Right cardiac atrium (tissue), 5 donors: ENCODE measurements around the gene MROH8. TPM values are rescaled to one million over a fixed set of nuclear protein-coding genes. Genes with fewer than 3 reads are reported as not detected.
"Not testable (repeated sequence)": the region's sequence is repeated elsewhere in the genome, so short reads cannot be mapped to it uniquely, and the experiment has no call there.

Source experiments
- ATAC-seq, 2 donors: fragments of 200-7000 bp; cut with Tn5 transposase; one replicate each; pipeline versions ENCODE4 v1.8.0 to v1.9.1; 2020; ENCODE audit warnings: moderate library complexity in 2 of 2, mild to moderate bottlenecking in 1 of 2
- DNase-seq, 3 donors: peaks; one replicate each; pipeline ENCODE4 v3.0.0-alpha.2; 2020
- H3K27ac ChIP-seq: one replicate; pipeline ENCODE4 v1.5.1; 2013; ENCODE audit warnings: mild to moderate bottlenecking, low read length, control low read depth, moderate library complexity
- H3K27me3 ChIP-seq: one replicate; pipeline ENCODE4 v1.6.1; 2013; ENCODE audit not compliant: control insufficient read depth, insufficient read depth
- H3K4me1 ChIP-seq: one replicate; pipeline ENCODE4 v1.6.1; 2013; ENCODE audit warnings: low read length; ENCODE audit not compliant: control insufficient read depth, insufficient read depth
- H3K4me3 ChIP-seq: one replicate; pipeline ENCODE4 v1.5.1; 2013; ENCODE audit warnings: low read length, control low read depth
- H3K9me3 ChIP-seq: one replicate; pipeline ENCODE4 v1.6.1; 2013; ENCODE audit warnings: low read length; ENCODE audit not compliant: control insufficient read depth
- WGBS: extraction: QIAGEN DNeasy Blood & Tissue Kit; methylation state at CpG from one replicate; pipeline ENCODE4 v1.1.7; 2013; 5-methylcytosine and 5-hydroxymethylcytosine counted together
- intact Hi-C, 4 donors: fragments of 100-400 bp; cut with DNase I; formaldehyde crosslinking; loops; one replicate each; pipeline versions ENCODE4 v1.11.0 to v1.14.0; 2022 to 2023
- polyA plus RNA-seq: library from polyadenylated mRNA; stranded (reverse); fragments of 200-250 nt; gene quantifications from one replicate; pipeline ENCODE4 v1.2.3, GENCODE V29; 2013
- total RNA-seq, 4 donors: library from RNA; stranded (reverse); fragmentation: NEBNext Ultra II Directional; extraction: Animal tissue kit (Norgen Biotek cat#: 25700); gene quantifications; one replicate each; pipeline ENCODE4 v1.2.1, GENCODE V29; 2021
- donor health status: healthy with polysubstance abuse.
- donor health status: DM: no; HTN: yes; CAD: no.
- donor health status: DM: no; HTN: no; CAD: no.
- donor health status: DM: no; HTN: yes; CAD: no; lungs with severe emphysema.
- donor health status: DM: yes; HTN: yes; CAD: no.

Gene MROH8
- total and polyA plus RNA-seq, 5 donors: 3.8 to 8.4 (median 6.3) TPM

DNA sequence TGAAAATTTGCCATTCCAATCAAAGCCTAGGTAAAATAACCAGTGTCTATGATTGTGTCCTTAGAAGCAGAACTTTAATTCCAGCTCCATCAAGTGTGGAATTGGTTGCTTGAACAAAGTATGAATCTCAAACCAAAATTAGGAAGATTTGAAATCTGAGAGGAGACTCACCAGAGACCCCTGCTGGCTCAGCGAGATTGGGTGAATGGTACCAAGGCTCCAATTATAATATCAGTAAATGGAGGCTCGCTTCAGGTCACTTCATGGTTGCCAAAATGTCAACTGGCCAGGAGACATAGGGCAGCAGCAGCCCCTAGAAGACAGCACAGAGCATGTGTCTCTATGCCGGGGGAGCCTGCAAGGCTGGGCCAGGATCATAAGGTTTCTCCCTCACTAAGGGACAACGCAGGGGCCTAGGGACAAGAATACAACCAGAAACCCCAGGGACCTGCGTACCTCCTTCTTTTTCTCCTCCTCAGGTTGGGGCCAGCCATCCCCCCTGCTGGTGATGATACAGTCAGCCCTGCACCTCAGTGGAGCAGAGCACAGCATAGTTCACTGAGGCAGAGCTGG is 97.5 kb downstream of the MROH8 start:
- peak in 1 of 3 donors; percentile 62 for DNase-seq
- intact Hi-C loops: no loop called here
- Histone ChIP-seq H3K4me1 (no peaks in the 10 kb centered on the region), H3K27me3 (no peaks in the 10 kb centered on the region), H3K9me3 (no peaks in the 10 kb centered on the region), H3K4me3 (no peak overlapping the region), H3K27ac (no peak overlapping the region)
- WGBS: 85% methylated on average over 5 of the region's 5 CpGs
- no peak for ATAC-seq

GRCh38 chr20:37077009-37077408 is 102.3 kb downstream of the MROH8 start:
- ATAC-seq (no peak), DNase-seq (no peak)
- Histone ChIP-seq H3K4me1 (no peaks in the 10 kb centered on the region), H3K27me3 (no peaks in the 10 kb centered on the region), H3K27ac (no peak overlapping the region), H3K4me3 (no peak overlapping the region), H3K9me3 (no peaks in the 10 kb centered on the region)
- 98% methylated on average over 8 of the region's 8 CpGs for WGBS
- intact Hi-C loops: no loop called here

DNA sequence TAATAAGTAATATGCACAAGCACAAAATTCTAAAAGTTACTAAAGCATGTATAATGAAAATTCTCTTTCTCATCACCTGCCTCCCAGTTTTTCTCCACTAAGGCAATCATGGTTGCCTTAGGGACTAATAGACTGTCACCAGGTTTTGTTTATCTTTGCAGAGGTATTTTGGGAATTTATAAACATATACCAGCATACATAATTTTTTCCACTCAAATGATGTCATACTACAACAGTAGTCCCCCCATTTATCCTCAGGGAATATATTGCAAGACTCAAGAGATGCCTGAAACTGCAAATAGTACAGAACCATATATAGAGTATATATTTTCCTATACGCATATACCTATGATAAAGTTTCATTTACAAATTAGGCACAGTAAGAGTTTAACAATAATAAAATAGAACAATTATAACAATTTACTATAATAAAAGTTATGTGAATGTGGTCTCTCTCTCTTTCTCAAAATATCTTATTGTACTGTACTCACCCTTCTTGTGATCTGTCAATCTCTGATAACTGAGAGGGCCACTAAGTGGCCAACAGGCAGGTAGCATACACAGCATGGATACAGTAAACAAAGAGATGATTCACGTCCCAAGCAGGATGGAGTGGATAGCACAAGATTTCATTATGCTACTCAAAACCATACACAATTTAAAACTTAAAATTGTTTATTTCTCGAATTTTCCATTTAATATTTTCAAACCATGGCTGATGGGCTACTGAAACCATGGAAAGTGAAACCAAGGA is 103.2 kb downstream of the MROH8 start:
- H3K4me1 ChIP-seq: no peaks in the 10 kb centered on the region
- WGBS: 89% methylated on average over 3 of the region's 3 CpGs

GRCh38 chr20:37072293-37073196 is 106.8 kb downstream of the MROH8 start:
- Histone ChIP-seq H3K4me1 (no peaks in the 10 kb centered on the region), H3K9me3 (no peaks in the 10 kb centered on the region), H3K27me3 (no peaks in the 10 kb centered on the region), H3K27ac (no peak overlapping the region), H3K4me3 (no peak overlapping the region)
- WGBS: 90% methylated on average over 17 of the region's 17 CpGs
- ATAC-seq (no peak), DNase-seq (no peak)
- intact Hi-C loops: no loop called here

More for the DNA sequence above, 103.2 kb downstream of the MROH8 start:
- intact Hi-C loops: no loop called here
- no peak for DNase-seq
- Histone ChIP-seq H3K9me3 (no peaks in the 10 kb centered on the region), H3K4me3 (no peak overlapping the region), H3K27me3 (no peaks in the 10 kb centered on the region), H3K27ac (no peak overlapping the region)
- ATAC-seq: no peak

DNA sequence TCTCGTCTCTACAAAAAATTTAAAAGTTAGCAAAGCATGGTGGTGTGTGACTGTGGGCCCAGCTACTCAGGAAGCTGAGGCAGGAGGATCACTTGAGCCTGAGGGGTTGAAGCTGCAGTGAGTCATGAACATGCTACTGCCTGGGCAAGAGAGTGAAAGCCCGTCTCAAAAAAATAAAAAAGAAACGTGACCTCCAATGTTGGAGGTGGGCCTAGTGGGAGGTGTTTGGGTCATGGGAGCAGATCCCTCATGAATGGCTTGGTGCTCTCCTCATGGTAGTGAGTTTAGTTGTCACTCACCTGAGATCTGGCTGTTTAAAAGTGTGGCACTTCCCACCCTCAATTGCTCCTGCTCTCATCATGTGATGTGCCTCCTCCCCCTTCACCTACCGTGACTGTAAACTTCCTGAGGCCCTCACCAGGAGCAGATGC is 107.9 kb downstream of the MROH8 start:
- Histone ChIP-seq H3K27ac (no peak overlapping the region), H3K4me1 (no peaks in the 10 kb centered on the region), H3K27me3 (no peaks in the 10 kb centered on the region), H3K9me3 (no peaks in the 10 kb centered on the region), H3K4me3 (no peak overlapping the region)
- no peak for DNase-seq
- 87% methylated on average over 4 of the region's 4 CpGs for WGBS
- intact Hi-C loops: no loop called here
- ATAC-seq: no peak

- DNase-seq, ATAC-seq, intact Hi-C loops: not testable (repeated sequence)
Measured at GRCh38 chr20:37069563-37069962, 109.8 kb downstream of the MROH8 start.

GRCh38 chr20:37066168-37066567 is 113.2 kb downstream of the MROH8 start:
- DNase-seq: no peak
- no peaks in the 10 kb centered on the region for H3K27me3 ChIP-seq
- ATAC-seq: no peak
- no peaks in the 10 kb centered on the region for H3K4me1 ChIP-seq
- no peaks in the 10 kb centered on the region for H3K9me3 ChIP-seq
- no peak overlapping the region for H3K4me3 ChIP-seq
- WGBS: 88% methylated on average over 2 of the region's 2 CpGs
- intact Hi-C loops: no loop called here
- no peak overlapping the region for H3K27ac ChIP-seq

More at GRCh38 chr20:37069563-37069962, 109.8 kb downstream of the MROH8 start:
- not testable (repeated sequence) for H3K9me3 ChIP-seq, H3K4me1 ChIP-seq, H3K27ac ChIP-seq, H3K27me3 ChIP-seq, H3K4me3 ChIP-seq
- WGBS: 95% methylated on average over 20 of the region's 25 CpGs

- DNase-seq: no peak
- H3K9me3 ChIP-seq: no peaks in the 10 kb centered on the region
- no peak overlapping the region for H3K27ac ChIP-seq
- H3K4me1 ChIP-seq: no peaks in the 10 kb centered on the region
- 94% methylated on average over 3 of the region's 3 CpGs for WGBS
- H3K27me3 ChIP-seq: no peaks in the 10 kb centered on the region
- no peak overlapping the region for H3K4me3 ChIP-seq
- ATAC-seq: no peak
- intact Hi-C loops: no loop called here
Measured at GRCh38 chr20:37055276-37055675, 124.1 kb downstream of the MROH8 start.

GRCh38 chr20:37053230-37053950 is 126.0 kb downstream of the MROH8 start:
- ATAC-seq: no peak
- H3K27me3 ChIP-seq: no peaks in the 10 kb centered on the region
- DNase-seq: no peak
- H3K4me1 ChIP-seq: no peaks in the 10 kb centered on the region
- H3K9me3 ChIP-seq: no peaks in the 10 kb centered on the region
- intact Hi-C loops: no loop called here
- H3K4me3 ChIP-seq: no peak overlapping the region
- WGBS: 95% methylated on average over 4 of the region's 4 CpGs
- H3K27ac ChIP-seq: no peak overlapping the region
